ENCODE data around the gene PFKP.

DNA sequence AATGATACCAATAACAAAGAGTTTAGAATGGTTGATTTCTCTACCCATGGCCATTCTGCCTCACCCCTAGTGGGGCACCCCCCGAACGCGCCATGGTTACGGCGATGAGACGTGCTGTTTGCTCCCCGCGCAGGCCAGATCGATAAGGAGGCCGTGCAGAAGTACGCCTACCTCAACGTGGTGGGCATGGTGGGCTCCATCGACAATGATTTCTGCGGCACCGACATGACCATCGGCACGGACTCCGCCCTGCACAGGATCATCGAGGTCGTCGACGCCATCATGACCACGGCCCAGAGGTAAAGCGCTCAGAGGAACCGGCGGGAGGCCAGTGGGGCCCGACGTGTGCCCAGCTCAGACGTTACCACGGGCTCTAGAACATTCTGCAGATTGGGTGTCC is 36.3 kb downstream of the PFKP start:
- TF ChIP-seq, protein P1, sequence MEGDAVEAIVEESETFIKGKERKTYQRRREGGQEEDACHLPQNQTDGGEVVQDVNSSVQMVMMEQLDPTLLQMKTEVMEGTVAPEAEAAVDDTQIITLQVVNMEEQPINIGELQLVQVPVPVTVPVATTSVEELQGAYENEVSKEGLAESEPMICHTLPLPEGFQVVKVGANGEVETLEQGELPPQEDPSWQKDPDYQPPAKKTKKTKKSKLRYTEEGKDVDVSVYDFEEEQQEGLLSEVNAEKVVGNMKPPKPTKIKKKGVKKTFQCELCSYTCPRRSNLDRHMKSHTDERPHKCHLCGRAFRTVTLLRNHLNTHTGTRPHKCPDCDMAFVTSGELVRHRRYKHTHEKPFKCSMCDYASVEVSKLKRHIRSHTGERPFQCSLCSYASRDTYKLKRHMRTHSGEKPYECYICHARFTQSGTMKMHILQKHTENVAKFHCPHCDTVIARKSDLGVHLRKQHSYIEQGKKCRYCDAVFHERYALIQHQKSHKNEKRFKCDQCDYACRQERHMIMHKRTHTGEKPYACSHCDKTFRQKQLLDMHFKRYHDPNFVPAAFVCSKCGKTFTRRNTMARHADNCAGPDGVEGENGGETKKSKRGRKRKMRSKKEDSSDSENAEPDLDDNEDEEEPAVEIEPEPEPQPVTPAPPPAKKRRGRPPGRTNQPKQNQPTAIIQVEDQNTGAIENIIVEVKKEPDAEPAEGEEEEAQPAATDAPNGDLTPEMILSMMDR (IDR thresholded peaks at IDR 0.05) = no peak
- TF ChIP-seq POLR2A (IDR thresholded peaks at IDR 0.05) = no peak
